GM12875 (cell line): Measurements from ENCODE around the gene AGK.
A peak's percentile ranks its signal among the peaks of the same experiment; 100 is the strongest.

Experiments
- H3K4me3 ChIP-seq: one replicate; pipeline ENCODE4 v1.5.1; 2011; ENCODE audit warnings: low read depth, low read length, control low read depth
- TF ChIP-seq, protein P1 (sequence below): IDR thresholded peaks from 2 replicates; pipeline ENCODE4 v1.5.1; 2011; ENCODE audit warnings: low read depth, mild to moderate bottlenecking, control low read depth, inconsistent platforms, low read length, moderate library complexity, borderline replicate concordance; ENCODE audit not compliant: insufficient read depth

Gene AGK, protein sequence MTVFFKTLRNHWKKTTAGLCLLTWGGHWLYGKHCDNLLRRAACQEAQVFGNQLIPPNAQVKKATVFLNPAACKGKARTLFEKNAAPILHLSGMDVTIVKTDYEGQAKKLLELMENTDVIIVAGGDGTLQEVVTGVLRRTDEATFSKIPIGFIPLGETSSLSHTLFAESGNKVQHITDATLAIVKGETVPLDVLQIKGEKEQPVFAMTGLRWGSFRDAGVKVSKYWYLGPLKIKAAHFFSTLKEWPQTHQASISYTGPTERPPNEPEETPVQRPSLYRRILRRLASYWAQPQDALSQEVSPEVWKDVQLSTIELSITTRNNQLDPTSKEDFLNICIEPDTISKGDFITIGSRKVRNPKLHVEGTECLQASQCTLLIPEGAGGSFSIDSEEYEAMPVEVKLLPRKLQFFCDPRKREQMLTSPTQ

DNA sequence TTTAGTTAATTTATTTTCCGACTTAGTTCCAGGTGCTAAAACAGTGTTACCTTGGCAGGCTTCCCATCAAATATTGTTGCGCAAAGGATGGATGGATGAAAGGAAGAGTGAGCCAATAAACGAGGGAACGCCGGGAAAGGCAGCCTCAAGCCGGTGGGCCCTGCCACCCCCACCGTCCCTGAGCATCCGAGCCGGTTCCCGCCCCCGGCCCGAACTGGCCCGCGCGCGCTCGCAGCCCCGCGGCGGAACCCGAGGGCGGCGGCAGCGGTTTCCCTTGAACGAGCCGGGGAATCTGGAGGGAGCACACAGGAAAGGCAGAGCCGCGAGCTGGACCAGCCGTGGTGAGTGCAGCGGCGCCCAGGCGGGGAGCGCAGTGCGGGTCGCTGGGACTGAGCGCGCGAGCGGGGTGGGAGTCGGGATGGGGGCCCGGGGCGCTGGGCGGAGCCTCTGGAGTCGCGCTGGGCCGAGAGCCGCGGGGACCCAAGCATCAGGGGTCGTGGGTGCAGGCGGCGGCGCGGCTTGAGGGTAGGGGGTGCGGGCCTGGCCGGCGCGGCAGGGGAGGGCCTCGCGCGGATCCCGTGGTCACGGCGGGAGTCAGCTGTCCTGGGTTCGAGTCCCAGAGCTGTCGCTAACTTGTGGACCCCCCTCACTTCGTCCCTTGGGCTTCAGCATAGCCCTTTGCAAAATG is at the start of gene AGK:
AGK (plus strand) TSS at position 317 of the 688 bp plus-strand sequence. CDS start 4,057 bp downstream, outside the sequence.
- TF ChIP-seq, protein P1, sequence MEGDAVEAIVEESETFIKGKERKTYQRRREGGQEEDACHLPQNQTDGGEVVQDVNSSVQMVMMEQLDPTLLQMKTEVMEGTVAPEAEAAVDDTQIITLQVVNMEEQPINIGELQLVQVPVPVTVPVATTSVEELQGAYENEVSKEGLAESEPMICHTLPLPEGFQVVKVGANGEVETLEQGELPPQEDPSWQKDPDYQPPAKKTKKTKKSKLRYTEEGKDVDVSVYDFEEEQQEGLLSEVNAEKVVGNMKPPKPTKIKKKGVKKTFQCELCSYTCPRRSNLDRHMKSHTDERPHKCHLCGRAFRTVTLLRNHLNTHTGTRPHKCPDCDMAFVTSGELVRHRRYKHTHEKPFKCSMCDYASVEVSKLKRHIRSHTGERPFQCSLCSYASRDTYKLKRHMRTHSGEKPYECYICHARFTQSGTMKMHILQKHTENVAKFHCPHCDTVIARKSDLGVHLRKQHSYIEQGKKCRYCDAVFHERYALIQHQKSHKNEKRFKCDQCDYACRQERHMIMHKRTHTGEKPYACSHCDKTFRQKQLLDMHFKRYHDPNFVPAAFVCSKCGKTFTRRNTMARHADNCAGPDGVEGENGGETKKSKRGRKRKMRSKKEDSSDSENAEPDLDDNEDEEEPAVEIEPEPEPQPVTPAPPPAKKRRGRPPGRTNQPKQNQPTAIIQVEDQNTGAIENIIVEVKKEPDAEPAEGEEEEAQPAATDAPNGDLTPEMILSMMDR = no peak
- peak within 1 kb of the TSS; percentile 91 for H3K4me3 ChIP-seq

DNA sequence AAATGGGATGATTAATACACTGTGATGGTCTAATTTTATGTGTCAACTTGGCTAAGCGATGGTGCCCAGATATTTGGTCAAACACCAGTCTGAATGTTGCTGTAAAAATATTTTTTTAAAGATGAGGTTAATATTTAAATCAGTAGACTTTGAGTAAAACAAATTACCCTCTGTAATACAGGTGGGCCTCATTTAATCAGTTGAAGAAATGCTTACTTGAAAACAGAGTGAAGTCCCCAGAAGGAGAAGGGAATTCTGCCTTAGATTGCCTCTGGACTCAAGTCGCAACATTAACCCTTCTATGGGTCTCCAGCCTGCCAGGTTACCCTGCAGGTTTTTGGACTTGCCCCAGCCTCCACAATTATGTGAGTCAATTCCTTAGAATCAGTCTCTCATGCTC is 49.8 kb upstream of the AGK start:
- no peak overlapping the region for H3K4me3 ChIP-seq
- TF ChIP-seq, protein P1 = no peak

DNA sequence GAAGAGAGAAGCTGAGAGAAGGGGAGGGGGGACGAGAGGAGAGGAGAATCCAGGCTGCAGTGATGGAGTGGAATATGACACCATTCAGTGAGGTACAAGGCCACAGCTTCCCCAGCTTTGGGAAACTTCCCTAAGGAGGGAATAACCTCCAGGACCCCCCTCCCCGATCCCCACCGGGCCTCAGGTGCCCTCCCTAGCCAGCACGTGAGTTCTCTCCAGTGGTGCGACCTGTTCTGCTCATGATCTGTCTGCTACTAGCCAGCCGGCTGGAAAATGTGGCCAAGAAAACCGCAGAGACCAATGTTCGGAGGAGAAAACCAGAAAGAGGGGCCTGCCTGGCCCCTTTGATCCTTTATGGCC is 39.9 kb upstream of the AGK start:
- TF ChIP-seq, protein P1 = no peak
- no peak overlapping the region for H3K4me3 ChIP-seq

DNA sequence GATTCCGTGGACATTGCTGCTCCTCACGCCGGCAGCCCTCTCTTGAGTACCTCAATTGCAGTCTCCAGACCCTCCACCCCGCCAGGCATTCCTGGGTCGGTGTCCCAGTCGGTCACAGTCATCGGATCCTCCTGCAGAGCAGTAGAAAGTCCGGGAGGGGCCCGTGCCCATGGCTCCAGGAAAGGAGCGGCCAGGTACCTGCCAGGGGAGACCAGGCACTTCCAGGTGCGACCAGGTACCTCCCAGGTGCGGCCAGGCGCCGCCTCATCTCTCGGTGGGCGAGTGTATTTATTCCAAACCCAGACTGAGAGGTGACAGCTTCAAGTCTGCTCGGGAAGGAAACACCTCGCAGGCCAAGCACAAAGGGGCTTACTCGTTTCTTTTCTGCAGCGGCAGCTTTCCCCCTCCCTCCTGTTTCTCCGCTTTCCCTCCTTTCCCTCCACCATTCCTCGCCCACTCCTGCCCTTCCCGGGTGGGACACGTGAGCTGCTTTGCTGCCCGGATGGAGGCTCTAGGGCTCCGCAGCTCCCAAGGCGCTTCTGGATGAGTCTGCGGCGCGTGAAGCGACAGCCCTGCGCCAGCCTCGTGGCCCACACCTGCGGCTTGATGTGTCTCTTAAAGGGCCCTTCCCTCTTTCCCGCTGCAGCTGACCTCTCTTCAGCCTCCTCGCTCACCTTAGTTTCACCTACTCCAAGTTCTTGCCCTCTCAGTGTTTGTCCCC is 39.4 kb upstream of the AGK start:
- TF ChIP-seq, protein P1 = no peak
- no peak overlapping the region for H3K4me3 ChIP-seq

DNA sequence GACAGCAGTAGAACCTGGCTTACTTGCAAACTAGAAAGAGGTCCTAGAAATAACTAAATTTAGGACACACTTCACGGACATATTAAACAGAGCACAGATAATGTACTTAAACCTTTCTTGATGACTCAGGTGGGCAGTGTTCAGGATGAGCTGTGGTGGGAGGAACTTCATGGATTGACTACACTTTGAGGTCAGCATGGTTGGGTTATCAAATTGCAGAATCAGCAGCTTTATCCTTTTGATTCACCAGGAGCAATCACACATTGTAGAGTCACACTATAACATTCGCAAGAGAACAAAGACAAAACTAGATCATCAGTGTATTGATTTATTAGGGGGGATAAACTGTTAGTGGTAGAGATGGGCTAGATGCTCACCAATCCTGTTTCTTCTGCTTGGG is 38.6 kb upstream of the AGK start:
- no peak overlapping the region for H3K4me3 ChIP-seq
- TF ChIP-seq, protein P1 = no peak

DNA sequence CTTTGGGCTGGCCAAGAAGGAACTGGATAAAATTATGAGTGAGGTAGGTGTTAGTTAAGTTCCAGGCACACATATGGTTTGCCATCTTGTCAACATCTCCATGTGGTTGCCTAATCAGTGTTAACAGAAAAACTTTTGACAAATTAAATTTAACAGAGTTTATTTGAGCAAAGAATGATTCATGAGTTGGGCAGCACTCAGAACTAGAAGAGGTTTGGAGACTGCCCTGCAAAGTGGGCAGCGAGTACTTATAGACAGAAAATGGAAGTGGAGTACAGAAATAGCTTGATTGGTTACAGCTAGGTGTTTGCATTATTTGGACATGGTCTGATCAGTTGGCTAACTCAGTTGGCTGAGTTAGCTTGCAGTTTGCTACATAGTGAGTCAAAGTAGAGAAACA is 37.5 kb upstream of the AGK start:
- no peak overlapping the region for H3K4me3 ChIP-seq
- TF ChIP-seq, protein P1 = no peak
